NOMO-1 treated with DMSO at 0.1 percent for 48 hours (cell line): ENCODE measurements around the gene NRM.
"Not testable (repeated sequence)": the region's sequence is repeated elsewhere in the genome, so short reads cannot be mapped to it uniquely, and the experiment has no call there.

ENCODE experiments used
- DNase-seq: peaks from one replicate; lab custom pipeline; 2025; ENCODE audit not compliant: unreplicated experiment; lab: John Stamatoyannopoulos, UW

Gene NRM

GRCh38 chr6:30690403-30691207 is at the start of gene NRM:
Gene NRM (minus strand): TSS chr6:30690984. CDS start chr6:30690974, 10 bp downstream.
- peak; percentile 78 for DNase-seq

GRCh38 chr6:30740540-30740870 is 49.7 kb upstream of the NRM start:
- no peak for DNase-seq

DNA sequence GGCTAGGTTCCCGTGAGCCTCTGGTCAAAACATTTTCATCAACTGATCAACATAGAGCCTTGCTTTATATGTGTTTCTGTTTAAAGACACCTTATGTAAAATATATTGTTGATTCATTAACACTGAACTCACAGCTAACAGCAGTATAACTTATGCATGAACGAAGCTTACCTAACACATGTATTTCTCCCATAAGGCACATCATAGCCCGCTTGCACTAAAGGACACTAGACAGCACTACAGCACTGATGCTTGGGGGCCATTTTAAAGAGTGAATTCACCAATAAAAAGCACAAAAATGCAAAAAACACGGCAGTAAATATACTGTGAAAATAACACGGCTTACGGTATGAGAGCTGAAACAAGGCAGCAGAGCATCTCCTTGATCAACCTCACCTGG is 47.7 kb upstream of the NRM start:
- no peak for DNase-seq

GRCh38 chr6:30735668-30736314 is 45.0 kb upstream of the NRM start:
- no peak for DNase-seq

DNA sequence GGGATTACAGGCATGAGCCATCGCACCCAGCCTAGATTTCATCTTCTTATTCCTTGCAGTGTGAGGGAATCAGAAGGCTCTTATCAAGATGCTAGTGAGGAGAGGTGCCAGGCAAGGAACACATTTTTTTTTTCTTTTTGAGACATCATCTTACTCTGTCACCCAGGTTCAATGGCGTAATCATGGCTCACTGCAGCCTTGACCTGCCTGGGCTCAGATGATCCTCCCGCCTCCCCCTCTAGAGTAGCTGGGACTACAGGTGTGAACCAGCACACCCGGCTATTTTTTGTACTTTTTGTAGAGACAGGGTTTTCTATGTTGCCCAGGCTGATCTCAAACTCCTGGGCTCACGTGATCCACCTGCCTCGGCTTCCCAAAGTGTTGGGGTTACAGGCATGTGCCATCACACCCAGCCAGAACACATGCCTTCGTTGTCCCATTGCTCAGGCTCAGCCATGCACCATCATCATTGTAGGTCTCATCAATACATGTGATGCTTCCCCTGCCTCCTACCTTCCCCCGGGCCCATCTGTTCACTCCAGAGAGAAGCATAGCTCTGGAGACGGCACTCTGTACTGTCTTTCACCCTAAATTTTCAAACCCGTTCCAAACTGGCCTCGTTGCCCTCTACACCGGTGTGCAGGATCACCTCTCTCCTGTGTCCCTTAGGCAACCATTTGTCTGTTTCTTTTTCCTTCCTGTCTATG is 41.6 kb upstream of the NRM start:
- no peak for DNase-seq

DNA sequence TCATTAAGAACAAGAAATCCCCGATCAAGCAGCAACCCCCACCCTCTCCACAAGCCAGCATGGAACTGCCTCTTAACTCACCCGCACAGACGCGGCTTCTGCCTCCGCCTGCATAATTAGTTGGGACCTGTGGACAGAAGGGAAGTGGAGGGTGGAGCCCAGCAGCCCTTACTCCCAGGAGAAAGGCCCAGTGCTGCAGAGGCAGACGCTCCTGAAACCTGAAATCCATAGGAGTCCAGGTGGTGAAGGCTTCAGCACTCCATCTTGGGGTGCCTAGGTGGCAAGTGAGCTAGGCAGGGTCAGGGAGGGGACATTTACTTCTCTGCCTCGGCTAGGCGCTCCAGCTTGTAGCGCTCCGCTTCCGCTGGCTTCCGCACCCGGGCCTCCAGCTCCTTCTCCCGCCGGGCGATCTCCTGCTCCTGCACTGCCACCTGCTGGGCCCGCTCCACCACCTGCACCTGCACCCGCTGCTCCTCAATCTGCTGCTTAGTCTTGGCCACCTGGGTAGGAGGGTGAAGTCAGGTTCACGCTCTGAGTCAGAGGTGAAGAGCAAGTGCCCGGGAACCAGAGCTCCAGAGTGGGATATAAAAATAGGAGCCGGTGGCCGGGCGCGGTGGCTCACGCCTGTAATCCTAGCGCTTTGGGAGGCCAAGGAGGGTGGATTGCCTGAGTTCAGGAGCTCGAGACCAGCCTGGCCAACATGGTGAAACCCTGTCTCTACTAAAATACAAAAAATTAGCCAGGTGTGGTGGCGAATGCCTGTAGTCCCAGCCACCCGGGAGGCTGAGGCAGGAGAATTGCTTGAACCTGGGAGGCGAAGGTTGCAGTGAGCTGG is 40.0 kb upstream of the NRM start:
- DNase-seq = no peak

- DNase-seq = no peak
Observed at GRCh38 chr6:30727920-30728553, 37.3 kb upstream of the NRM start.

- DNase-seq = no peak
Observed at GRCh38 chr6:30726506-30727413, 36.0 kb upstream of the NRM start.

DNA sequence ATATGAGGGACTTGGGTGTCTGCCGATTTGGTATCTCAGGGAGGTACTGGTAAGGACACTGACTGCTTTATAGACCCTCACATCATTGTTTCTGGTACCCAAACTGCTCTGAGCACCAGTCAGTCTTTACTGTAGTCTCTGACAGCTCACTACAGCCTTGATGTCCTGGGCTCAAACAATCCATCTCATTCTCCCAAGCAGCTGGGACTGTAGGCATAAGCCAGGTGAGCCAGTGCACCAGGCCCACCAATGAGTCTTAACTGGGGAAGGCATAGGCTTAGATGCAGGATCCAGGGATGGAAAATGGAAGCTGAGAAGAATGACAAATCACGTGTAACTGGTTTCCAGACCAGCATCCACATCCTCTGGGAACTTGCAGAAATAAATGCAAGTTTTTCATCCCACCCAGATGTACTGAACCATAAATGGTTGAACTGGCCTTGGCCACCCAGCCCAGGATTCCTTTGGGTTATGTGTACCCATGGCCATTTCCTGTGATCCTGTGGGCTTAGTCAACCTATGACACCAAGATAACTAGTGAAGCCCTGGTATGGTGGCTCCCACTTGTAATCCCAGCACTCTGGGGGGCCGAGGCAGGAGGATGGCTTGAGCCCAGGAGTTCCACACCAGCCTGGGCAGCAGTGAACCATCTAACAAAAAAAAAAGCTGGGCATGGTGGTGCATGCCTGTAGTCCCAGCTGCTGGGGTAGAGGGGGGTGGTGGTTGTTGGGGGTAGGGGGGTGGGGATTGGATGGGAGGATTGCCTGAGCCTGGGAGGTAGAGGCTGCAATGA is 35.1 kb upstream of the NRM start:
- no peak for DNase-seq

- DNase-seq = no peak
Observed at GRCh38 chr6:30724906-30725667, 34.3 kb upstream of the NRM start.

DNA sequence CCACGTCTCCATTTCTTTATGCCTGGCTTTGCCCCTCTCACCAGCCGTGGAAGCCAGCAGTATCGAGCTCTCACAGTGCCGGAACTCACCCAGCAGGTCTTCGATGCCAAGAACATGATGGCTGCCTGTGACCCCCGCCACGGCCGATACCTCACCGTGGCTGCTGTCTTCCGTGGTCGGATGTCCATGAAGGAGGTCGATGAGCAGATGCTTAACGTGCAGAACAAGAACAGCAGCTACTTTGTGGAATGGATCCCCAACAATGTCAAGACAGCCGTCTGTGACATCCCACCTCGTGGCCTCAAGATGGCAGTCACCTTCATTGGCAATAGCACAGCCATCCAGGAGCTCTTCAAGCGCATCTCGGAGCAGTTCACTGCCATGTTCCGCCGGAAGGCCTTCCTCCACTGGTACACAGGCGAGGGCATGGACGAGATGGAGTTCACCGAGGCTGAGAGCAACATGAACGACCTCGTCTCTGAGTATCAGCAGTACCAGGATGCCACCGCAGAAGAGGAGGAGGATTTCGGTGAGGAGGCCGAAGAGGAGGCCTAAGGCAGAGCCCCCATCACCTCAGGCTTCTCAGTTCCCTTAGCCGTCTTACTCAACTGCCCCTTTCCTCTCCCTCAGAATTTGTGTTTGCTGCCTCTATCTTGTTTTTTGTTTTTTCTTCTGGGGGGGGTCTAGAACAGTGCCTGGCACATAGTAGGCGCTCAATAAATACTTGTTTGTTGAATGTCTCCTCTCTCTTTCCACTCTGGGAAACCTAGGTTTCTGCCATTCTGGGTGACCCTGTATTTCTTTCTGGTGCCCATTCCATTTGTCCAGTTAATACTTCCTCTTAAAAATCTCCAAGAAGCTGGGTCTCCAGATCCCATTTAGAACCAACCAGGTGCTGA is 33.3 kb upstream of the NRM start:
- not testable (repeated sequence) for DNase-seq

DNA sequence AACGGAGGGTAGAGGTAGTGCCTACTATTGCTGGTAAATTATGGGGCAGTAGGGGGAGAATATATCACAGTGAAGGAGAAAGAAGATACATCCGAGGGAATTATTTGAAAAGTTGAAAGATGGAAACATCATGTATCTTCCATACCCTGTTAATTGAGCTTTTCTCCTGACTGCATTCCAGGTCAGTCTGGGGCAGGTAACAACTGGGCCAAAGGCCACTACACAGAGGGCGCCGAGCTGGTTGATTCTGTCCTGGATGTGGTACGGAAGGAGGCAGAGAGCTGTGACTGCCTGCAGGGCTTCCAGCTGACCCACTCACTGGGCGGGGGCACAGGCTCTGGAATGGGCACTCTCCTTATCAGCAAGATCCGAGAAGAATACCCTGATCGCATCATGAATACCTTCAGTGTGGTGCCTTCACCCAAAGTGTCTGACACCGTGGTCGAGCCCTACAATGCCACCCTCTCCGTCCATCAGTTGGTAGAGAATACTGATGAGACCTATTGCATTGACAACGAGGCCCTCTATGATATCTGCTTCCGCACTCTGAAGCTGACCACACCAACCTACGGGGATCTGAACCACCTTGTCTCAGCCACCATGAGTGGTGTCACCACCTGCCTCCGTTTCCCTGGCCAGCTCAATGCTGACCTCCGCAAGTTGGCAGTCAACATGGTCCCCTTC is 32.5 kb upstream of the NRM start:
- not testable (repeated sequence) for DNase-seq

GRCh38 chr6:30722280-30723112 is 31.7 kb upstream of the NRM start:
- DNase-seq = peak; percentile 70

DNA sequence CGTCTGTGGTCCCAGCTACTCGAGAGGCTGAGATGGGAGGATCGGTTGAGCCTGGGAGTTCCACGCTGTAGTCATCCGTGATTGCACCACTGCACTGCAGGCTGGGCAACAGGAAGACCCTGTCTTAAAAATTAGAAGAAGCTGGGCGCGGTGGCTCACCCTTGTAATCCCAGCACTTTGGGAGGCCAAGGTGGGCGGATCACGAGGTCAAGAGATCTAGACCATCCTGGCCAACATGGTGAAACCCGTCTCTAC is 31.2 kb upstream of the NRM start:
- not testable (repeated sequence) for DNase-seq

DNA sequence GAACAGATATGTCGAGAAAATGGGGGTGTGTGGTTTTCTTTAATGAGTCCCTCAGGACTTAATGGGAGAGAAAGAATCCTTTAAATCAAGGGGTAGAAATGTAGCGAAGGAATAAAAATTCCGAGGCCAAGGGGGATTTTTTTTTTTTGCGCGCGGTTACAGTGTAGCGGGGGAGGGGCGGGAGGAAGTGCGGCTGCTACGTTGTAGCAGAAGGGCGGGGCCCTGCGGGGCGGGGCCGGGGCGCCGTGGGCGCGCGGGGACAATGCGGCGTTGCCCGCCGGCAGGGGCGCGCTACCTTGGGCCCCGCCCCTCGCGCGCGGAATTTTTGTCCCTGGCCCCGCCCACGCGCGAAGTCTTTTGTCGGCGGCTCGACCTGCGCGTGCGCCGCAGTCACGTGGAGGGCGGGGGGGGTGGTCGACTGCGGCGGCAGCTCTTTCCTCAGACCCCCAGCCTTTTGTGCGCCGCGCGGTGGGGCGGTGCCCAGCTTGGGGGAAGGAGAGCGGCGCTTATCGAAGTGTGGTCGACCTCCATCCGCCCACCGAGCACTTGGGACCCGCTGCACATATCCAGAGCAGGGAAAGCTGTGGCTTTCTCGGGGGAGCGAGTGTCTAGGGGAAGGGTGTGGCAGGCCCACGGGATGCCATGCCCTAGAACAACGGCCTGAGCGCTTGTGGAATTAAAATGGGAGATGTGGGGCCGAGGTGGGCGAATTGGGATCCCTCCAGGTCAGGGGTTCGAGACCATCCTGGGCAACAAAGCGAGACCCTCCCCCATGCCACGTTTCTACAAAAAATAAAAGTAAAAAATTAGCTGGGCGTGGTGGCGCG is 30.6 kb upstream of the NRM start:
- DNase-seq = peak; percentile 84
